Skeletal muscle tissue (tissue), 4 donors: ENCODE results near the gene CSTF3. TPM values are rescaled to one million over a fixed set of nuclear protein-coding genes. Genes with fewer than 3 reads are reported as not detected.
"Not testable (repeated sequence)": the region's sequence is repeated elsewhere in the genome, so short reads cannot be mapped to it uniquely, and the experiment has no call there.

Experiments used
- H3K27ac ChIP-seq: one replicate; pipeline ENCODE4 v1.7.0; 2013; ENCODE audit warnings: mild to moderate bottlenecking, low read depth, low read length, inconsistent platforms
- H3K27me3 ChIP-seq, 3 donors: one replicate each; pipeline ENCODE4 v1.7.0; 2013; ENCODE audit warnings: low read length in 3 of 3; ENCODE audit not compliant: control insufficient read depth in 3 of 3, insufficient read depth in 3 of 3
- H3K36me3 ChIP-seq, 3 donors: one replicate each; pipeline ENCODE4 v1.7.0; 2013; ENCODE audit warnings: low read length in 3 of 3; ENCODE audit not compliant: control insufficient read depth in 3 of 3, insufficient read depth in 3 of 3
- H3K4me1 ChIP-seq, 3 donors: one replicate each; pipeline ENCODE4 v1.7.0; 2013; ENCODE audit warnings: low read length in 3 of 3, mild to moderate bottlenecking in 3 of 3; ENCODE audit not compliant: control insufficient read depth in 3 of 3, insufficient read depth in 3 of 3
- H3K4me3 ChIP-seq, 3 donors: one replicate each; pipeline ENCODE4 v1.7.0; 2013; ENCODE audit warnings: low read length in 3 of 3
- H3K9ac ChIP-seq, 3 donors: one replicate each; pipeline ENCODE4 v1.7.0; 2013; ENCODE audit warnings: low read length in 3 of 3, mild to moderate bottlenecking in 3 of 3, moderate library complexity in 2 of 3, low read depth in 1 of 3
- H3K9me3 ChIP-seq, 3 donors: one replicate each; pipeline ENCODE4 v1.7.0; 2013; ENCODE audit warnings: low read length in 3 of 3; ENCODE audit not compliant: control insufficient read depth in 3 of 3
- total RNA-seq: library from RNA; depleted of rRNA; stranded (reverse); fragments of >200 nt; gene quantifications from one replicate; pipeline ENCODE4 v1.2.3, GENCODE V29; 2014
- donor health status: Osteomylitis.

CSTF3 gene
- total RNA-seq, 1 donor from 2014 or later, result 50.6 TPM

DNA sequence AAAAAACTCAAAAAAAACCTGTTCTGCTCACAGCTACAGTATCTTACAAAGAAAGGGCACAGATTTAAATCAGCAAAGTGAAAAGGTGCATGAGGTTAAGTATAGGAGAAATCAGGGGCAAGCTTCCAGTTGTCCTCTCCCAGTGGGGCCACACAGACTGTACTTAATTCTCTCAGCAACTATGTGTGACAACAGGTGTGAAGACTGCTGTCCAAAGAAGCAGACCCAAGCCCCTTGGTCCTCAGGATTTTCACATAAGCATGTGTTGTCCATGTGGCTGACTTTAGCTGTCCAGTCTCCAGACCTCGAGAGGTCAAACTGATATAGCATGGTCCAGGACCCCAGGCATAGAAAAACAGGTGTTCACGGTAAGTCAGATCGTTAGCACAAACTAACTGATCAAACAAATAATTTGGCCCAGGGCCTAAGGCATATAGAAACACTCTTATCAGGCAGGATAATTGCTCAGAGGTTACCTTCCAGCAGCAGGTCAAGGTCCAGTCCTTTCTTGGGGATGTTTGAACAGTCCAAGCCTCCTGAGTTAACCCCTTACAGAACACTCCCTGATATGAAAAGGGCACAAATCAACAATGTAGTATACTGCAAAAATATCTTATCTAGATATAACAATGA lies 21.1 kb upstream of the CSTF3 start:
- H3K27ac ChIP-seq, result no peak overlapping the region
- no peaks in the 10 kb centered on the region for H3K36me3 ChIP-seq
- H3K9ac ChIP-seq, result no peak overlapping the region
- H3K9me3 ChIP-seq, result no peaks in the 10 kb centered on the region
- H3K4me3 ChIP-seq, result no peak overlapping the region
- no peaks in the 10 kb centered on the region for H3K27me3 ChIP-seq
- peaks cover 0 to 3% (median 0%) of the 10 kb centered on the region in 3 donors for H3K4me1 ChIP-seq

DNA sequence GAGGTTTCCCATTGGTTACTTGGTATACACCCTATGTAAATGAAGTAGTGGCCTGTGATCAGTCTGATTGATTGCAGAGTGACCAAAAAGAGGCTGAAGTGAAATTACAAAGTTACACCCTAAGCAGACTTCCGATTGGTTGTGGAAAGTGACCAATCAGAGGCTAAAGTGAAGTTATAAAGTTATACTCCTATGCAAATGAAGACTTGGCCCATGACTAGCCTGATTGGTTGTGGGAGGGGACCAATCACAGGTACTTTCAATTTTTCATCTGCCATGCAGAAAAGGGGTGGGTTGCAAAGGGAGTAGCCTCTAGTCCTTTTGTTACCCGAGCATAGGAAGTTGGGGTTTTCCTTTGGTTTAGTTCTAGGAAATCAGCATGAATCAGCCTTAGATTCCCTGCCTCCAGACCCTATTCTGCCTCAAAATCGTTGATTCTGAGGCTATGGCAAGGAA lies 18.1 kb upstream of the CSTF3 start:
- H3K4me3 ChIP-seq, result no peak overlapping the region
- no peaks in the 10 kb centered on the region for H3K27me3 ChIP-seq
- no peaks in the 10 kb centered on the region for H3K36me3 ChIP-seq
- H3K4me1 ChIP-seq, result peaks cover 0 to 3% (median 0%) of the 10 kb centered on the region in 3 donors
- H3K9ac ChIP-seq, result no peak overlapping the region
- H3K9me3 ChIP-seq, result no peaks in the 10 kb centered on the region
- no peak overlapping the region for H3K27ac ChIP-seq

DNA sequence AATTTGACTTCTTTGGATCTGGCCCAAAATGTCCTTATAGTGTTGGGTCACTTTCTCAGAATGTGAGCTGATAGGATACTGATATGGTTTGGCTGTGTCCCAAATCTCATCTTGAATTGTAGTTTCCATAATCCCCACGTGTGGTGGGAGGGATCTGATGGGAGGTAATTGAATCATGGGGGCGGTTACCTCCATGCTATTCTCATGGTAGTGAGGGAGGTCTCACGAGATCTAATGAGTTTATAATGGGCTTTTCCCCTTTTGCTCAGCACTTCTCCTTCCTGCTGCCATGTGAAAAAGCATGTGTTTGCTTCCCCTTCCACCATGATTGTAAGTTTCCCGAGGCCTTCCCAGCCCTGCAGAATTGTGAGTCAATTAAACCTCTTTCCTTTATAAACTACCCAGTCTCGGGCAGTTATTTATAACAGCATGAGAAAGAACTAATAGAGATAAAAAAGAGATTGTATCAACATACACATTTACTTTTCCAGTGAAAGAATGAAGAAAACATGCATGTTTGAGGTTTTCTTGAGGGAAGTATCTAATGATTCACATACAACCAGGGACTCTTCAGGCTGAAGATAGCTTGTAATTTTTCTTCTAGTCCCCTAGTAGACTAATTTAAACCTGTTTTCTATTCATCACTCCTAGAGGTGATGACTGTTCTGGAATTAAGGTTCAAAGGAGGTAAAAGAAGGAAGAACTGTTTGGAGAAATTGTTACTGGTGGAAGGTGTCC lies 17.3 kb upstream of the CSTF3 start:
- no peak overlapping the region for H3K4me3 ChIP-seq
- no peaks in the 10 kb centered on the region for H3K27me3 ChIP-seq
- H3K4me1 ChIP-seq, result peaks cover 0 to 3% (median 0%) of the 10 kb centered on the region in 3 donors
- H3K9me3 ChIP-seq, result no peaks in the 10 kb centered on the region
- no peak overlapping the region for H3K9ac ChIP-seq
- H3K27ac ChIP-seq, result no peak overlapping the region
- no peaks in the 10 kb centered on the region for H3K36me3 ChIP-seq

DNA sequence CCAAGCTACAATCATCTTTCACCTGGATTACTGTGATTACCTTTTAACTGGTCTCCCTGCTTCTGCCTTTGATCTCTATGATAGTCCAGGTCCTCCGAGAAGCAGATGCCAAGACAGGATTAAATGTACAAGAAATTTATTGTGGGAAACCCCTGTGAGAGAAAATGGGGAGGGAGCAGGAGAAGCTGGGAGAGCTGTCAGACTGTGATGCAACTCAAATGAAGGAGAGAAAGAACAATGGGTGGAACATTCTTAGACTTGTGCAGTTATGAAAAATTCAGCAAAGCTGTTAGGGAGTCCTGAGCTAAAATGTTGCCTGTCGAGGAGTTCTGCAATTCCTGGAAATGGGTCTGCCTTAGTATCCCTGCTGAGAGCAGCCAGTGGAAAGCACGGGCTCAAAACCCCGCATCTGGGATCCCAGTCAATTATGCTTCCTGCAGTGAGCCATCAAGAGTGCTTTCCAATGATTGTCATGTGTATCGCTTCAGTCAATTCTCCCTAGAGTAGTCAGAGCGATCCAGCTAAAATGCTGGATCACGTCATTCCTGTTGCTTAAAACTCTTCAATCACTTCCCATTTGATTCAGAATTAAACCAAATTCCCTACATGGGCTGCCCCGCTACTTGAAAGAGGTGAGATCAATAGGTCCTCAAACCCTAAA lies 16.5 kb upstream of the CSTF3 start:
- H3K9ac ChIP-seq, result no peak overlapping the region
- no peak overlapping the region for H3K4me3 ChIP-seq
- no peaks in the 10 kb centered on the region for H3K9me3 ChIP-seq
- no peaks in the 10 kb centered on the region for H3K36me3 ChIP-seq
- H3K27me3 ChIP-seq, result no peaks in the 10 kb centered on the region
- no peak overlapping the region for H3K27ac ChIP-seq
- peaks cover 0 to 4% (median 3%) of the 10 kb centered on the region in 3 donors for H3K4me1 ChIP-seq

DNA sequence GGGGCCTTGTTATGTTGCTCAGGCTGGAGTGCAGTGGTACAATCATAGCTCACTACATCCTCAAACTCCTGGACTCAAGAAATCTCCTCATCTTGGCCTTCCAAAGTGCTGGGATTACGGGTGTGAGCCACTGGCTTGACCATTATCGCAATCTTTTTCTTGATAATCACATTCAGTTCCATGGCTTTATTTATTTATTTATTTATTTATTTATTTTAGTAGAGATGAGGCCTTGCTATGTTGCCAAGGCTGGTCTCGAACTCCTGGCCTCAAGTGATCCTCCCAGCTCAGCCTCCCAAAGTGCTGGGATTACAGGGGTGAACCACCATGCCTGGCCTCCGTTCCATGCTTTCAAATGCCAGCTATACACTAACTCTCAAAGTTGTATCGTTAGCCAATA lies 15.5 kb upstream of the CSTF3 start:
- not testable (repeated sequence) for H3K36me3 ChIP-seq, H3K4me1 ChIP-seq, H3K27me3 ChIP-seq, H3K27ac ChIP-seq, H3K9me3 ChIP-seq, H3K4me3 ChIP-seq, H3K9ac ChIP-seq

DNA sequence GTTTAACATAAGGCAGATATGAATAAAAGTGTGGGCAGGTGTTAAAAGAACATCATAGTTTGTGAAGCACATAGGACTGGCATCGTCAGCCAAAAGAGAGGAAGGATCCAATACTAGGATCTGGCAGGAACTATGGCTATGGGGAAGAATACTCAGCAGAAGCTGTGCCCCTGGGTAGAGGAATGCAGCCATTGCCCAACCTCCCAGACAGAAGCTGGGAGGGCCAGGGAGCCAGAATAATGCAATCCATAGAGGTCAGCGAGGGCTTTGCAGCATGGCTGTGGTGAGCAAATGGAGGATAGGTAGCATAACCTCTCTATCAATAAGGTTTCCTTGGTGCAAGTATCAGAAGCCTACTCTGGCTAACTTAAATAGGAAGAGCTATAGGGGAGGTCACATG lies 11.7 kb upstream of the CSTF3 start:
- H3K4me1 ChIP-seq, result peaks cover 0 to 4% (median 0%) of the 10 kb centered on the region in 3 donors
- no peaks in the 10 kb centered on the region for H3K36me3 ChIP-seq
- H3K27me3 ChIP-seq, result no peaks in the 10 kb centered on the region
- H3K4me3 ChIP-seq, result no peak overlapping the region
- no peak overlapping the region for H3K9ac ChIP-seq
- no peak overlapping the region for H3K27ac ChIP-seq
- no peaks in the 10 kb centered on the region for H3K9me3 ChIP-seq

DNA sequence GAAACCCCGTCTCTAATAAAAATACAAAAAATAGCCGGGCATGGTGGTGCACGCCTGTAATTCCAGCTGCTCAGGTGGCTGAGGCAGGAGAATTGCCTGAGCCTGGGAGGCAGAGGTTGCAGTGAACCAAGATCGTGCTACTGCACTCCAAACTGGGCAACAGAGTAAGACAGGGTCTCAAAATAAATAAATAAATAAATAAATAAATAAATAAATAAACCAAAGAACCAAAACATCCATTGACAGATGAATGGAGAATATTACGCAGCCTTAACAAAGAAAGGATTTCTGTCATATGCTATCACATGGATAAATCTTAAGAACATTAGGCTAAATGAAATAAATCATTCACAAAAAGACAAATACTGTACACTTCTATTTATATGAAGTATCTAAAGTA lies 11.1 kb upstream of the CSTF3 start:
- no peak overlapping the region for H3K9ac ChIP-seq

DNA sequence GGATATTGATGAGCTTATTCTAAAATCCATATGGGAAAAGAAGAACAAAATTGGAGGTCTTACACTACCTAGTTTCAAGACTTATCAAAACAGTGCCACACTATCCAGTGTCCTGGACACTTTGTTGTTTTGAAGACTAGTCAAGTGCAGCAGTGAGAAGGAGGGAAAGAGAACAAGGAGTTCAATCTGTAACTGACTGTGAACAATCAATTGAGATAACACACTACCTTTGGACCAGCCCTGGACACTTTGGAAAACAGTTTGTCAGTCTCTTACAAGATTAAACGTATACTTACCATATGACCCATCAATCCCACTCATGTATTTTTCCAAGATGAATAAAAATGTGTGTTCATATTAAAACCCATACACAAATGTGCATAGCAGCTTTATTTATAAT lies 10.0 kb upstream of the CSTF3 start:
- no peaks in the 10 kb centered on the region for H3K36me3 ChIP-seq
- peaks cover 0 to 4% (median 0%) of the 10 kb centered on the region in 3 donors for H3K4me1 ChIP-seq
- H3K9ac ChIP-seq, result no peak overlapping the region
- no peaks in the 10 kb centered on the region for H3K9me3 ChIP-seq
- H3K4me3 ChIP-seq, result no peak overlapping the region
- no peak overlapping the region for H3K27ac ChIP-seq
- no peaks in the 10 kb centered on the region for H3K27me3 ChIP-seq

More for the DNA sequence above, 11.1 kb upstream of the CSTF3 start:
- H3K36me3 ChIP-seq, result no peaks in the 10 kb centered on the region
- no peak overlapping the region for H3K4me3 ChIP-seq
- peaks cover 0 to 4% (median 0%) of the 10 kb centered on the region in 3 donors for H3K4me1 ChIP-seq
- no peaks in the 10 kb centered on the region for H3K9me3 ChIP-seq
- no peaks in the 10 kb centered on the region for H3K27me3 ChIP-seq
- no peak overlapping the region for H3K27ac ChIP-seq

DNA sequence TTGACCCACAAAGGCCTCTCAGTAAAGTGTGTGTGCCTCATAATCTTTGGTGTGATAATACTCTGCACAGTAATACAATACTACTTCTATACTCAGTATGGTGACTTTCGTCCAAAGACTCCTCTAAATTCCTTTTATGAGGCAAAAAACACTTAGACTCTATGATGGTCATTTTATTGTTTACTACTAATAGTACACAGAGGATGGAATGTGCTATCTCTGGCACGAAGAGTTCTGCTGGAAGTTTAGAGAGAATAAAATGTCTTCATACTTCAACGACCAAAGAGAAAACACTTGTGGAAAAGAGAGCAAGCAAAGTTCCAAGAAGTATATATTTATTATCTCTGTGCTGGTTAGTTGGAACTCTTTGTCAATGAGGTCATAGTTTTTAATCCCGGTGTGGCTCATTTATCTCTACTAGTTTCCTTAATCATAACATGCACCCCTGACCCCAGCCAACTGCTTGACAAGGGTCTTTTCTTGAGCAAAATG lies 7.5 kb upstream of the CSTF3 start:
- Histone ChIP-seq H3K9ac (no peak overlapping the region), H3K36me3 (no peaks in the 10 kb centered on the region), H3K4me1 (peaks cover 0 to 4% (median 0%) of the 10 kb centered on the region in 3 donors), H3K27me3 (no peaks in the 10 kb centered on the region), H3K4me3 (no peak overlapping the region), H3K27ac (no peak overlapping the region), H3K9me3 (no peaks in the 10 kb centered on the region)

DNA sequence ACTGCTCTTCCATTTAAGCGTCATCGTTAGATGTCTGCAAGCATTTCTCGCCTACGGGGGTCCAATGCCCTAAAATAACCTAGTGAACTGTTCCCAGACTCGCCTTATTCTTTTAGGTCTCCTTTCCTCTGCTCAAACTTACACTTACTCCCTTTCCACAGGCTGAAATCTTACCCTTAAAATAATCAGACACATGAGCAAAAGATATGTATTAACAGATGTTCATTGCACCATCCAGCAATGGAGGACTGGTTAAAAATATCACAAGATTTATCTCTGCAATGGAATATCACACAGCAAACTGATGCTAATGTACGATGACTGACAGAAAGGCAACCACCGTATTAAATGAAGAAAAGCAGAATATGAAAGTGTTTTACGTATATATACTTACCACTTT lies 1.6 kb upstream of the CSTF3 start:
- peak overlapping the region; percentile 51 for H3K27ac ChIP-seq
- H3K4me1 ChIP-seq, result peaks cover 5 to 23% (median 20%) of the 10 kb centered on the region in 3 donors
- no peaks in the 10 kb centered on the region for H3K36me3 ChIP-seq
- H3K9me3 ChIP-seq, result no peaks in the 10 kb centered on the region
- H3K9ac ChIP-seq, result peak overlapping the region in 1 of 3 donors; percentile 32
- H3K4me3 ChIP-seq, result peak overlapping the region in 1 of 3 donors; percentile 38
- H3K27me3 ChIP-seq, result no peaks in the 10 kb centered on the region
